Right renal pelvis (tissue), 4 donors: ENCODE results near the gene KCNAB1. TPM values are rescaled to one million over a fixed set of nuclear protein-coding genes. Genes with fewer than 3 reads are reported as not detected.
"Not testable (repeated sequence)": the region's sequence is repeated elsewhere in the genome, so short reads cannot be mapped to it uniquely, and the experiment has no call there.

Experiments used
- DNase-seq, 4 donors: peaks; one replicate each; pipeline ENCODE4 v3.0.0-alpha.2; 2013; ENCODE audit warnings: low read depth in 4 of 4, low spot score in 3 of 4, missing footprints in 1 of 4
- polyA plus RNA-seq, 4 donors: library from polyadenylated mRNA; unstranded; fragments of 120-200 nt; gene quantifications; one replicate each; pipeline ENCODE4 v1.2.1, GENCODE V29; 2013; ENCODE audit not compliant: insufficient read length in 4 of 4

The KCNAB1 gene
- polyA plus RNA-seq, 4 donors, result 2.8 to 3.4 (median 3.0) TPM

GRCh38 chr3:156256945-156257344 is 136.6 kb downstream of the KCNAB1 start:
- DNase-seq, result no peak

- no peak for DNase-seq
These were observed 137.9 kb downstream of the KCNAB1 start for GRCh38 chr3:156258301-156258700.

- DNase-seq, result no peak
These were observed 139.5 kb downstream of the KCNAB1 start for GRCh38 chr3:156259896-156260295.

GRCh38 chr3:156260331-156260730 is 140.0 kb downstream of the KCNAB1 start:
- no peak for DNase-seq

- DNase-seq, result no peak
These were observed 144.4 kb downstream of the KCNAB1 start for GRCh38 chr3:156264771-156265170.

- DNase-seq, result no peak
These were observed 151.1 kb downstream of the KCNAB1 start for GRCh38 chr3:156271508-156271907.

GRCh38 chr3:156271995-156272719 is 151.8 kb downstream of the KCNAB1 start:
- no peak for DNase-seq

- DNase-seq, result no peak
These were observed 152.8 kb downstream of the KCNAB1 start for GRCh38 chr3:156273111-156273694.

- DNase-seq, result no peak
These were observed 154.4 kb downstream of the KCNAB1 start for GRCh38 chr3:156274791-156275190.

GRCh38 chr3:156284637-156285036 is 164.3 kb downstream of the KCNAB1 start:
- DNase-seq, result not testable (repeated sequence)

GRCh38 chr3:156285626-156286025 is 165.2 kb downstream of the KCNAB1 start:
- DNase-seq, result no peak

- DNase-seq, result no peak
These were observed 170.5 kb downstream of the KCNAB1 start for GRCh38 chr3:156290924-156291271.

GRCh38 chr3:156291272-156292123 is 171.1 kb downstream of the KCNAB1 start:
- DNase-seq, result no peak

GRCh38 chr3:156293566-156293965 is 173.2 kb downstream of the KCNAB1 start:
- no peak for DNase-seq

GRCh38 chr3:156297582-156297981 is 177.2 kb downstream of the KCNAB1 start:
- no peak for DNase-seq

GRCh38 chr3:156298014-156298413 is 177.6 kb downstream of the KCNAB1 start:
- no peak for DNase-seq

GRCh38 chr3:156298938-156299337 is 178.6 kb downstream of the KCNAB1 start:
- DNase-seq, result no peak

- DNase-seq, result no peak
These were observed 179.2 kb downstream of the KCNAB1 start for GRCh38 chr3:156299569-156299968.

- DNase-seq, result no peak
These were observed 180.0 kb downstream of the KCNAB1 start for GRCh38 chr3:156300371-156300770.

- no peak for DNase-seq
These were observed 180.8 kb downstream of the KCNAB1 start for GRCh38 chr3:156300929-156301840.
